Osteoblast (primary cell): ENCODE measurements around the gene CGNL1. TPM values are rescaled to one million over a fixed set of nuclear protein-coding genes. Genes with fewer than 3 reads are reported as not detected.
A peak's percentile ranks its signal among the peaks of the same experiment; 100 is the strongest.

Experiments
- DNase-seq: peaks from one replicate; pipeline ENCODE4 v3.0.0; 2011; ENCODE audit warnings: low spot score, mixed read lengths; ENCODE audit not compliant: insufficient read length; ENCODE audit errors: missing footprints
- H2AFZ ChIP-seq: 2 replicates; pipeline ENCODE4 v1.6.0; 2011; ENCODE audit warnings: mild to moderate bottlenecking, low read length
- H3K27ac ChIP-seq: 2 replicates; pipeline ENCODE4 v1.5.1; 2011; ENCODE audit warnings: mild to moderate bottlenecking, low read depth, low read length, moderate library complexity
- H3K27me3 ChIP-seq: 2 replicates; pipeline ENCODE4 v1.6.0; 2012; ENCODE audit warnings: mild to moderate bottlenecking, control low read depth, inconsistent platforms, low read length, moderate library complexity; ENCODE audit not compliant: insufficient read depth
- H3K36me3 ChIP-seq: 2 replicates; pipeline ENCODE4 v1.5.1; 2011; ENCODE audit warnings: mild to moderate bottlenecking, low read length, control low read depth, moderate library complexity; ENCODE audit not compliant: insufficient read depth
- H3K4me1 ChIP-seq: 2 replicates; pipeline ENCODE4 v1.5.1; 2011; ENCODE audit warnings: mild to moderate bottlenecking, low read length, control low read depth, moderate library complexity; ENCODE audit not compliant: insufficient read depth
- H3K4me2 ChIP-seq: 2 replicates; pipeline ENCODE4 v1.6.0; 2011; ENCODE audit warnings: mild to moderate bottlenecking, low read length; ENCODE audit not compliant: insufficient read depth
- H3K4me3 ChIP-seq: fragments of 200-600 bp; sonication (generic); 3 replicates; pipeline ENCODE4 v1.5.1; 2012; ENCODE audit warnings: mild to moderate bottlenecking, low read length, inconsistent platforms; ENCODE audit not compliant: insufficient read depth
- H3K79me2 ChIP-seq: 2 replicates; pipeline ENCODE4 v1.6.0; 2012; ENCODE audit warnings: mild to moderate bottlenecking, low read length, control low read depth, inconsistent platforms; ENCODE audit not compliant: insufficient read depth
- H3K9me3 ChIP-seq: 2 replicates; pipeline ENCODE4 v1.5.1; 2011; ENCODE audit warnings: low read depth, low read length, control low read depth
- H4K20me1 ChIP-seq: 2 replicates; pipeline ENCODE4 v1.6.0; 2012; ENCODE audit warnings: mild to moderate bottlenecking, low read length, control low read depth; ENCODE audit not compliant: insufficient read depth
- CTCF ChIP-seq: IDR thresholded peaks from 2 replicates; pipeline ENCODE4 v1.5.1; 2011; ENCODE audit warnings: mild to moderate bottlenecking, low read depth, low read length, moderate library complexity; ENCODE audit errors: extremely low read depth
- total RNA-seq: library from RNA; depleted of rRNA; stranded (reverse); fragments of >200 nt; gene quantifications from 2 replicates; pipeline ENCODE4 v1.2.3, GENCODE V29; 2012

Gene CGNL1
- total RNA-seq, 1 donor: 1.1 TPM

GRCh38 chr15:57589754-57590153 is 213.4 kb downstream of the CGNL1 start:
- H3K27ac ChIP-seq: no peak overlapping the region
- no peaks in the 10 kb centered on the region for H3K9me3 ChIP-seq
- H3K4me1 ChIP-seq: peaks cover 3% of the 10 kb centered on the region
- no peak overlapping the region for H3K4me3 ChIP-seq
- H3K27me3 ChIP-seq: peaks cover 37% of the 10 kb centered on the region
- no peak overlapping the region for H2AFZ ChIP-seq
- TF ChIP-seq CTCF: no peak
- no peak overlapping the region for H3K4me2 ChIP-seq
- no peaks in the 10 kb centered on the region for H4K20me1 ChIP-seq
- no peak for DNase-seq
- H3K79me2 ChIP-seq: no peaks in the 10 kb centered on the region
- H3K36me3 ChIP-seq: no peaks in the 10 kb centered on the region

GRCh38 chr15:57591237-57591821 is 215.0 kb downstream of the CGNL1 start:
- Histone ChIP-seq H3K27ac (no peak overlapping the region), H2AFZ (peak overlapping the region; percentile 29), H3K4me2 (peak overlapping the region; percentile 63), H3K4me1 (peaks cover 3% of the 10 kb centered on the region), H3K4me3 (peak overlapping the region; percentile 45), H3K36me3 (no peaks in the 10 kb centered on the region), H3K9me3 (no peaks in the 10 kb centered on the region), H3K79me2 (no peaks in the 10 kb centered on the region), H3K27me3 (peaks cover 40% of the 10 kb centered on the region), H4K20me1 (no peaks in the 10 kb centered on the region)
- no peak for DNase-seq
- no peak for TF ChIP-seq CTCF

- H3K4me2 ChIP-seq: peak within 1 kb of the TSS; percentile 63
- no peaks in the 10 kb centered on the region for H3K36me3 ChIP-seq
- H3K79me2 ChIP-seq: no peaks in the 10 kb centered on the region
- no peaks in the 10 kb centered on the region for H4K20me1 ChIP-seq
- peak within 1 kb of the TSS; percentile 29 for H2AFZ ChIP-seq
- peaks cover 40% of the 10 kb centered on the region for H3K27me3 ChIP-seq
- peak; percentile 98 for DNase-seq
- H3K4me1 ChIP-seq: peaks cover 3% of the 10 kb centered on the region
- peak within 1 kb of the TSS; percentile 55 for H3K4me3 ChIP-seq
- no peaks in the 10 kb centered on the region for H3K9me3 ChIP-seq
- TF ChIP-seq CTCF: no peak
- no peak within 1 kb of the TSS for H3K27ac ChIP-seq
These were observed 215.6 kb downstream of the CGNL1 start, which contains the start of gene MYZAP for GRCh38 chr15:57591822-57592367. Gene MYZAP, plus strand, starts transcription at chr15:57591904. Its CDS starts 131 bp downstream, at chr15:57592035.

GRCh38 chr15:57592426-57592825 is 216.1 kb downstream of the CGNL1 start:
- Histone ChIP-seq H3K4me2 (peak overlapping the region; percentile 63), H3K4me3 (no peak overlapping the region), H3K27ac (no peak overlapping the region), H4K20me1 (no peaks in the 10 kb centered on the region), H3K27me3 (peaks cover 37% of the 10 kb centered on the region), H3K36me3 (no peaks in the 10 kb centered on the region), H3K9me3 (no peaks in the 10 kb centered on the region), H3K79me2 (no peaks in the 10 kb centered on the region), H2AFZ (no peak overlapping the region), H3K4me1 (peaks cover 3% of the 10 kb centered on the region)
- peak; percentile 62 for DNase-seq
- TF ChIP-seq CTCF: no peak
